NCI-H460 (cell line): ENCODE measurements around the gene PIGU. TPM values are rescaled to one million over a fixed set of nuclear protein-coding genes. Genes with fewer than 3 reads are reported as not detected.
A peak's percentile ranks its signal among the peaks of the same experiment; 100 is the strongest.

ENCODE experiments used
- DNase-seq: peaks from one replicate; pipeline ENCODE4 v3.0.0-alpha.2; 2016; ENCODE audit warnings: low read depth; ENCODE audit errors: extremely low read depth
- total RNA-seq: library from RNA; depleted of rRNA; stranded (reverse); fragments of >200 nt; shearing (Covaris generic); gene quantifications from 2 replicates; pipeline ENCODE4 v1.2.3, GENCODE V29; 2014

The PIGU gene
- total RNA-seq, 1 experiment from 2014 or later, result 34.9 TPM

DNA sequence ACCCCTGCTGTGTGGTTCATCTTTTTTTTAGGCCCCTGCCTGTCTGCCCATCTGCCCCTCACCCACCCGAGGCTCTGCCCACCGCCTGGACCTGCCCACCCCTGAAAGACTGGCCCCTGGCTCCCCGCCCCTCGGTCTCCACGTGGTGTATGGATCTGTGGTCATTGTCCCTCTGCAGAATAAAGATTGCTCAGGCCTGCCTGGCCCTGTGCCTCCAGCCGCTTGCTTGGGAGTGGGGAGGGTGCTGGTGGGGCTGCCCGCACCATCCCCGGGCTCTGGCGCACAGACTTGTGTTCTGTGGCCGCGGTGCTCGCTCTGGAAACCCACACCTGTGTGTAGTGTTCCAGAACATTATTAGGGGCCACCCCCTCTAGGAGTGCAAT is 116.8 kb downstream of the PIGU start:
- no peak for DNase-seq

DNA sequence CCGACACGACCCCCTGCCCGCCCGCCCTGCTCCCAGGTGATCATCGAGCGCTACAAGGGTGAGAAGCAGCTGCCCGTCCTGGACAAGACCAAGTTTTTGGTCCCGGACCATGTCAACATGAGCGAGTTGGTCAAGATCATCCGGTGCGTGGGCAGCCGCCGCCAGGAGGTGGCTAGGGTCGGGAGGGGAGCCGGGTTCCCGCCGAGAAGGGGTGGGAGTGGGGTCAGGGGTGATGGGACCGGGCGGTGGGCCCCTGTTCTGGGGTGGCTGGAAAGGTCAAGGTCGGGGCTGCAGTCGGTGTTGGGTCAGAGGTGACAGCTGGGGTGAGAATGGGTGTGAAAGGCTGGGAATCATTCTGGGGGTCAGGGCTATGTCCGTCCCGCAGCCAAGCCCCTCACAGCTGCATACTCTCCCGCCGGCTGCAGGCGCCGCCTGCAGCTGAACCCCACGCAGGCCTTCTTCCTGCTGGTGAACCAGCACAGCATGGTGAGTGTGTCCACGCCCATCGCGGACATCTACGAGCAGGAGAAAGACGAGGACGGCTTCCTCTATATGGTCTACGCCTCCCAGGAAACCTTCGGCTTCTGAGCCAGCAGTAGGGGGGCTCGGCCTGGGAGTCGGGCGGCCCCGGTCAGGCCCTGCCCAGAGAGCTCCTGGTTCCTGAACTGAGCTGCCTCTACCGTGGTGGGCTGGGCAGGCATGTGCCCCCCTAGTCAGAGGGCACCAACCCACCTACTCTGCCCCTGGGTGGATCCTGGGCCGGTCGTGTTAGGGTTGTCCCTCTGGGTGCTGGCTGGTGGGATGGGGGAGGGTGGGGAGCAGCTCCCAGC is 117.4 kb downstream of the PIGU start:
- no peak for DNase-seq

DNA sequence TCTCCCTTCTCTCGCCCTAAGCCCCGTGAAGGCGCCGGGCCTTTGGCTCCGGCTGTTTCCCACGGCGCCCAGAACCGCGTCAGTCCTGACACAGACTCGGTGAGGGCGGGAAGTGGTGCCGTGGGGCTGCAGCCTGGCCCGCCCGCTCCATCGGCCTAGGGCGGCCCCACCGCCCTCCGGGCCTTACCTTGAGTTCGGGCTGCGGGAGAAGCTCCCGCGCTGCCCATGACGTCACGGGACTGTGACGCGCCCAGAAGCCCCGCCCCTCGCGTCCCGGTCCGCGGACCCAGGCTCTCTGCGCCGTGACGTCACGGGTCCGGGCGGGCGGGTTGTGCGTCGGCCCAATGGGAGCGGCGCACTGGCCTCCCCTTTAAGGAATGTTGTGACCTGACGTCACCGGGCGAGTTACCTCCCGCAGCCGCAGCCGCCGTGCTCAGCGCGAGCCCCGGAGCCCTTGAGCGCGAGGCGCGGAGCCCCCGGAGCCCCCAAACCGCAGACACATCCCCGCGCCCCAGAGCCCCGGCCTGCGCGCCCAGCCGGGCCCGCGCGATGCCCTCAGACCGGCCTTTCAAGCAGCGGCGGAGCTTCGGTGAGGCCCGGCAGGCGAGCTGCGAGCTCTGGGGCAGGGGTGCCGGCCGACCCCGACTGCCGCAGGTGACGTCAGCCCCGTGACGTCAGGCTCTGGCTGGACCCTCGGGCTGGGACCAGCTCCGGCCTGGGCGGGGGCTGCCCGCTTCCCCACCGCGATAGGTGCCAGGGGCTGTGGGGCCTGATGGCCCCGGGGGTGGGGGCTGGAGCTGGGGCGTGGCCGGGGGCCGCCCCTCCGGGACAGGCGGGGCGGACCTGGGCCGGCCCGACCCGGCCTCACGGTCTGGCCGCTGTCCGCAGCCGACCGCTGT is 118.3 kb downstream of the PIGU start, which contains the start of gene MAP1LC3A:
Gene MAP1LC3A (plus strand): TSS at position 399 of the 899 bp plus-strand sequence. CDS start 151 bp downstream, at position 550.
- peak; percentile 79 for DNase-seq

DNA sequence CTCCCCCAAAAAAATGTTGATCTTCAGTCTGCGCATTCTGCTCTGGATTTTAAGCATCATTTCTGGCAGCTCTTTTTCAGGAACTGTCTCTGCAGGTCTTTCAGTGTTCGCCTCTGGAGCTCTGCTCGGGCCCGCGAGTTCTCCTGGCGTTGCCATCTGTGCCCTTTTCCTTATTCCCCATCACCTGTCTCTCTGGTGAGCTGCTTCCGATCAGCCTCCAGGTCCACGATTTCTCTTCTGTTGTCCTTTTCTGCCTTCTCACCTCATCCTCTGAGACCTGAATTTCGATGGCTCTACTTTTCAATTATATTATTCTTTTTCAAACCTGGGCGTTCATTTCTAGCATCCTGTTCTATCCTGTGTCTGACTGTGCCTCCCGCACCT is 119.0 kb downstream of the PIGU start:
- DNase-seq, result no peak

DNA sequence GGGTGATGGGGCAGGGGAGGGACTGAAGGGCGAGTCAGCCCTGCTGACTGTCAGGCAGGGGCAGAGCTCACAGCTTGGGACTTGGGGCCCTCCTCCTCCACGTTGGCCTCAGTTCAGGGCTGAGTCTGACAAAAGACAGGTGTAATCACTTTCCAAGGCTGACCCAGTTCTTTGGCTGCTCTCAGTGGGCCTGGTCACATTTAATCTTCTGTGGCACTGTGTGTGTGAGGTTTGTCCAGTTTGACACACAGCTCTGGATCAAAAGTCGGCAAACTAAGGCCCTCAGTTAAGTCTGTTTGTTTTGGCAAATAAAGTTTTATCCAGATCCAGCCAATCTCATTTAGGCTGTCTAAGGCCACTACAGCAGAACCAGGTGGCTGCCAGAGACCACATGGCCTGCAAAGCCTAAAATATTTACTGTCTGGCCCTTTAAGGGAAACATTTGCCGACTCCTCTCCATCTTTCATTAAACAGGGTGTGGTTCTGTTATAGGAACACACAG is 123.5 kb downstream of the PIGU start:
- DNase-seq, result no peak

DNA sequence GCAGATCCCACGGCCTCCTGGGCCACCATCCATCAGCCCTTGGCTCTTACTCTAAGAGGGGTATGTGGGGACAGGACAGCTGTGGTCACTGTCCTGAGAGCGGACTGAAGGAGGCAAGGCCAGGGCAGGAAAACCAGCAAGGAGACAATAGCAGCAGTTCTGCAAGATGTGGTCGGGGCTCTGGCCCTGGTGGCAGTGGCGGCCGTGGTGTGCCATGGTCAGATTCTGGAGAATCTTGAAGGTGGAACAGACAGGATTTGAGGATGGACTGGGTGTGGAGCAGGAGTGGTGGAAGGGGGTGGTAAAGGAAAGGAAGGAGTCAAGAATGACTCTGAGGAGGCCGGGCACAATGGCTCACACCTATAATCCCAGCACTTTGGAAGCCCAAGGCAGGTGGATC is 124.3 kb downstream of the PIGU start:
- DNase-seq, result no peak

DNA sequence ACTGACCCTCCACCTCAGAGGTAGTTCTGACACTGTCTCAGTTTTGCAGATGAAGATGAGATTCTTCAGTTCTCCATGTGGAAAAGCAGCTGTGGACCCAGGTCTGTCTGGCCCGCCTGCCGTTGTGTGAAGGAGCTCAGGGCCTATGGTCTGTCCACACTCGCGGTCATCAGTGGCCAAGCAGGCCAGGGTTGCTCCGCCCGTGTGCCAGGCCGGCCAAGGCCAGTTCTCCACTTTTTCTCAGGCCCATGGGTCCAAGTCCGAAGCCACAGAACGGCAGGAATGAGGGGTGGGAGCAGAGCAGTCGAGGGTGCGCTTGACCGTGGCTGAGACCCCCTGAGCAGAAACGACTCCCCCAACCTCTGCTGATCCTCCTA is 127.0 kb downstream of the PIGU start:
- no peak for DNase-seq

DNA sequence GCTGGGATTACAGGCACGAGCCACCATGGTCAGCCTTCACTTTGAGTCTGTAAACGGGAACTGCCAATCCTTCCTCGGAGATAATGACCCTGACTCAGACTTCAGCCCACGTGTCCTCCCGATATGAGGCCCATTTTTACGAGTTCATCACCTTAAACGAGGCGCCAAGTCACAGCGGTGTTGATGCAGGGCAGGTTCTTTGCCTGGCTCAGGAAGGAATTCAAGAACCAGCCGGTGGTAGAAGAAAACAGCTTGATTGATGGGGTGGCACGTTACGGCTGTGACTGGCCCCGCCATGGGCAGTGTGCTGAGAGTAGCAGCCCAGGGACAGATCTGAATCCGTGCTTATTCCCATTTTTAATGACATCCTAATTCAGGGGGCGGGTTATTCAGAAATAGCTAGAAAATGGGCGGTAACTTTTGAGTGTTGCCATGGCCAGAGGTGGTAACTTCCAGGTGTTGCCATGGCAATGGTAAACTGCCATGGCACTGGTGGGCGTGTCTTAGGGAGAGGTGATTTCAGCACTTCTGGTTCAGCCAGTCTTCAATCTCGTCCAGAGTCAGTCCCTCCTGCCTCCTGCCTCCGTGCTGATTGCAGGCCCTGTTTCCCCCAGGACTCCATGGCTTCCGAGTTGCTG is 127.5 kb downstream of the PIGU start:
- DNase-seq, result no peak

DNA sequence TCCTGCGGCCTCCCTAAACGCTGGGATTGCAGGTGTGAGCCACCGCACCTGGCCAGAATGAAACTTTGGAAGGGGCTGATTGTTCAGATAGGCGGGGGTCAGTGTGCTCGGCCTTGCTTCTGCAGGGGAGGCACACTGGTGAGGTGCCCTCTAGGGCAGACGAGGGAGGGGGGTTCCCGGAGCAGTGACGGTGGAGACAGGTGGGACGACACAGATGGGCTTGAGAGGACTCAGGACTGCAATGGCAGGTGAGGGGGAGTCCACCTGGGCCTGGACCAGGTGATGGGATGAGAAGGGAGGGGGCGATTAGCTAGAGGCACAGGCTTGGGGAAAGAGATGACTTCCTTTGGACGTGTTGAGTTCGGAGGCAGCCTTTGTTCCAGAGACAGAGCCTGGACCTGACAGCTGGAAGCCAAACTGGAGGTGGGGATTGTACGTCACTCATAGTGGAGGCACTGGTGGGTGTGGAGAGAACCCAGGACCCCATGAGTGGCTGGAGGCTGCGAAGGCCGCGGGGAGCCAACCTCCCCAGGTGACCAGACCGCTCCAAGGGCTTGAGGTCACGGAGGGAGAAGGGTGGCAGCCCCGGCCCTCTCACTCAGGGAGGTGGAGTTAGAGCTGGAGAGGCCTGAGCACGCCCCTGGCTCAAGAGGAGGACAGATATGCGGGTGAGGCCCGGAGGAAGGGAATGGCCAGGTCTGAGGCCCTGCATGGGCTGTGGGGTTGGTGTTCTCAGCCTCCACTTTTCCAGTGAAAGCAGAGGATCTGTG is 128.9 kb downstream of the PIGU start:
- no peak for DNase-seq

DNA sequence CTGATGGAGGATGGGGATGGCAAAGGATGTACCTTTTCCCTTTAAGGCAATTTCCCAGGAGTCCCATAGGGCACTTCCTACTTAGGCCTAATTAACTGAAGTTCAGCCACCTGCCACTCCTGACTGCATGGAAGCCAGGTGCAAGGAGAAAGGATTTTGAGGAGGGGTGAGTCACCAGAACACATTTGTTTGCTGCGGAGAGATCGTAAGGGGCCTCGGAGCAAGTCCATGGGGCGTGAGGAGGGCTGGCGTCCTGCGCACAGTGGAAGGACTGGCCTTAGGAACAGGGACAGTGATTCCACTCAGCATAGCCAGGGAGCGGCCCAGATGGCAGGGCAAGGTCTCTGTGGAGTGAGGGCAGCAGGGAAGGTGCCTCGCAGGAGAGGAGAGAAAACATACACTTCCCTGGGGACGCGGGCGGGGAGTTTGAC is 130.1 kb downstream of the PIGU start:
- DNase-seq, result no peak

DNA sequence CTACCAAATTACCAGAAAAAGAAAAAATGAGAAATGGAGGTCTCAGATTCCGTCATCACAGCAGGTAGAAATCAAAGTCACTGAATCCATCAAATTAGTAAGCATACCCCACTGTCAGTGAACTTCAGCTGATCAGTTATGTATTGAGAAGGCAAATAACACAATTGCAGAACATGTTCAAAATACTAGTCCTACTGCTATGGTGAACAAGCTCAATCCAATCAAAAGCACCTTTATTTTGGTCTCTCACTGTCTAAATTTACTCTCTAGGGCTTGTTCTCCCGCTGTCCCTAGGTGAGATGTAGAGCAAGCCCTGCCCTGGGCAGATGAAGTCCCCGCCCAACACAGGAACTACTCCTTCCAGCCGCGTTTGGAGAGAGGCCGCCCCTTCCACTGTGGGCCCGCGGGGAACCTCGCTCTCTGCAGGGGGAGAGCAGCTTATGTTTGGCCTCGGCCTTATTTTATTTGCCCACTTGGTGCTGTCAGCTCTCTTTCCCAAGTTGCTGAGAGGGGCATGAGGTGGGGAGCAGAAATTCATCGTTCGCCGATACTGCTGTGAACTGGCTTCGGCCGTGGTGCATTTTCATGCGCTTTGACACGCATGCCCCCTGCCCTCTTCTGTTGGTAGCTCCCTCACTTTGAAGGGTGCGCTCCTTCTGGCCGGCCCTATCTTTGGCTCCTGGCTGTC is 132.6 kb downstream of the PIGU start:
- DNase-seq, result no peak

DNA sequence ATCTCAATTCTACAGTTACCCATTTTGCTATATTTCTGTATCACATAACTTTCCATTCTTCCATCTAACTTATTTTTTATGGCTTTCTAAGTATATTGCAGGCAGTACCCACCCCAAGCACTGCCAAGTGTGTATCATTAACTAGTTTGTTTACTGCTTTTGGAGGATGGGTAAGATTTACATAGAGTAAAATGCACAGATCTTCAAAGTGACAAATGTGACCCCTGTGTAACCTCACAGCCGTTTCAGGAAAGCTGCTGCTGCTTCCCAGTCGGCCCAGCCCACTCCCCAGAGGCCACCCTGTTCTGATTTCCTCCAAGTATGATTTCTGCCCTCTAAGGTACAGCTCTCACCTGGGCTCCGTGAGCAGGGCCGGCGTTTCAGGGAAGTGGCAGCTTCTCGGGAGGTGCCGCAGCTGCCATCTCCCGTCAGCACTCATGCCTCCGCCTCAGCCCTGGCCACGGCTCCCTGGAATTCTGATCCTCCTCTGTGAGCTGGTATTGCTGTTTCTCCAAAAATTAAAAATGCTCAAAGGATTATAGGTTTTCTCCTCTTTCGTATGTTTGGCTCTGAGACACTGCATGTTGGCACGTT is 133.3 kb downstream of the PIGU start:
- DNase-seq, result no peak

DNA sequence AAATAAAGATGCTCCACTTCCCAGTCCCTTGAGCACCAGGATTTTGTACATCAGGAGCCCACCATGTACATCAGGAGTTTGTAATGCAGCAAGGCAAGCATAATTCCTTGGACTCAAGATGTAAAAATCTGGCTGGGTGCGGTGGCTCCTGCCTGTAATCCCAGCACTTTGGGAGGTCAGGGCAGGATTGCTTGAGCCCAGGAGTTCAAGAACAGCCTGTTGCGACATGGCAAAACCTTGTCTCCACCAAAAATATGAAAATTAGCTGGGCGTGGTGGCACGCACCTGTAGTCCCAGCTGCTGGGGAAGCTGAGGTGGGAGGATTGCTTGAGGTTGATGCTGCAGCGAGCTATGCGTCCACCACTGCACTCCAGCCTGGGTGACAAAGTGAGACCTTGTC is 134.5 kb downstream of the PIGU start:
- no peak for DNase-seq

DNA sequence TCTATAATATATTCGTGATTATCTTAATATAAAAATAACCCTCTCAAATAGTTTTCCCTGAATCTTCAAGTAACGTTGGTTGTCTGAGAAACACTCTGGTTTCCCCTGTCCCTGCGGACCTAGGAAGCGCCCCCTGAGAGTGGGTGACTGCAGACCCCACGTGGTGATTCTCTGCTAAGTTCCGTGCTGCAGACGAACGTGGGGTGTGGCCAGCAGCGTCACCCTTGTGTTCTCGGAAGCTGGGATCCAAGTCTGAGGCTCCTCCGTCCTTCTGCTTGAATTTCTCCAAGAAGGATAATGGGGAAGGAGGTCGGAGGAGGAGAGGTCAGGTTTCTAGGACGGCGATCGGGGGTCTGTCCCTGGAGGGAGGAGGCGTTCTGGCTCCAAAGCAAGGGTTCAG is 135.0 kb downstream of the PIGU start:
- DNase-seq, result no peak

DNA sequence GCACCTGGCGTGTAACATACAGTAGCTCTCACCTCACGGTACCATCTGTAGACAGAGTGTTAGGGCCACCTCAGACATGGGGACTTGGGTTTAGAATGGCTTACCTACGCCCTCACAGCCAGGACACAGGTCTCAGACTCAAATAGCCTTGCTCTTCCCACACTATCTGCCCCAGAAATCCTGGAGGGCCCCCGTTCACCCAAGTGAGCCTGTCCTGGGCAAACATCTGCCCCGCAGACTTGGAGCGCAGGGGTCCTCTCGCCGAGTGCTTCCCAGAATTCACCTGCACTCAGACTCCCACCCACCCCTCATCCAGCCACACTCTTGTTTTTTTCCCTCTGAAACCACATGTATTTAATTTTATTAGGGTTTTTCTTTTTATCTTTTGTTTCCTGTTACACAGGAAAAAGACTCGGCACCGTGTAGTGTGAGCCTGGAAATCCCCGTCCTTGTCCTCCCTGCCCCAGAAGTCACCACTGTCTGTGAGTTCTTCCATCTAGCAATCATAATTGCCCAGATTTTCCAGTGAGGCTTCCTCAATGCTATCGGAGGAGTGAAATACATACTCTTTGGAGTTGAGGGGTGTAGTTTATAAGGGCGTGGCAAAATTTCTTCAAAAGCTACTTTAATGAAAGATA is 135.5 kb downstream of the PIGU start:
- no peak for DNase-seq

DNA sequence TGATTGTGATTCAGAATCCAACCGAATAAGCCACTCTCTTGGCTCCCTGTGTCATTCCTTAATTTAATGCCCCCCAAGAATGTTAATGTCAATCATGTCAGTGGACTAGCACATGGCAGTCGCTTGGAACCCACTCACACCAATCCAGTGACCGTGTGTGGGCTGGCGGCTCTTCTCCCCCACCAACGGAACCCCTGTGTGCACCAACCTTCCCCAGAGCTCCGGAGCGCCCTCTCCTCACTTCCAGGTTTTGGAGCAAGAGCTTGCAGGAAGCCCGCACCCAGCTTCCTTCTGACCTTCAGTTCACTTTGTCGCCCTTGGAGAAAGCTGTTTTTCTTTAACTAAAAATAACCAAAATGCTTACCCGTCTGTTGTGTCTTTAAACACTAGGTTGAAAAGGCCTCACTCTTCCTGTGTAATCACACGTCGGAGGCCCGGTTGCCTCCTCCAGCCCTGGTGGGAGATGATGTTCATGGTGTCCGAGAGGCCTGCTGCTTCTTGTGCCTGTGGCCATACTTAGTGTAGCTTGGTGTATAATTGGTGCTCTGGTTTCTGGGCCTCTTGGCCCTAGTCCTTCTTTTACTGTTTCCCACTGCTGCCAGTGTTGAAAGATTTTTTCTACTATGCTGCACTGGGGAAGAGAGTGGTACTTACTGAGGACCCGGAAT is 136.2 kb downstream of the PIGU start:
- no peak for DNase-seq

DNA sequence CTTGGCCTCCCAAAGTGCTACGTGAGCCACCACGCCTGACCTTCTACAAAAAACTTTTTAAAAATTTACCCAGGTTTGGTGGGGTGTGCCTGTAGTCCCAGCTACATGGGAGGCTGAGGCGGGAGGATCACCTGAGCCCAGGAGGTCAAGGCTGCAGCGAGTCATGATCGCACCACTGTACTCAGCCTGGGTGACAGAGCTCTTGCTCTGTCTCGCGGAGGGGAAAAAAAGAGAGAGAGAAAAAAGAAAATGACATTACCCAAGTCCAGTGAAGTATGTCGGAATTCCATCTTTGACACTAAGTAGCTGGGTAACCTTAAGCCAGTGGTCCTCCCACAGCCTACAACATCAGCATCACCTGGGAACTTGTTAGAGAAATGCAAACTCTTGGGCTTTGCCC is 137.1 kb downstream of the PIGU start:
- DNase-seq, result no peak

DNA sequence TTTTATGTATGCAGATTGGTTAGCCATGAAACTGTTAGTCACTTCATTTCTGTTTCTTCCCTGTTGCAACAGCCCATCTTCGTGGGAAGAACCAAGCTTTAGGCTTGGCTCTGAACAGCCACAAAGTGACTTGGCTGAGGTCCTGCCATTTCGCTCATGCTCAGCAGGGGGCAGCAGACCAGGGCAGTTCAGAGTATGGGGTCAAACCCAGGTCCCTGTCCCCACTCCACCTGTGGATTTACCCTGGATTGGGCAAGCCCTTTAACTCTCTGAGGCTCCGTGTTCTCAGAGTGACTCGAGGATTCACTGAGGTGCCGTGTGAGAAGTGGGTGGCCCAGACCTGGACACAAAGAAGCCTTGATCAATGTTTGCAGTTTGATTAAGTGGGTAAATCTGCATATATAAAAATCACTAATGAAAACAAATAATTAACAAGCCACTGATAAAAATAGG is 138.2 kb downstream of the PIGU start:
- peak; percentile 43 for DNase-seq
